Heart right ventricle (tissue), 16 donors: ENCODE results near the gene LGALS7. TPM values are rescaled to one million over a fixed set of nuclear protein-coding genes. Genes with fewer than 3 reads are reported as not detected.
"Not testable (repeated sequence)": the region's sequence is repeated elsewhere in the genome, so short reads cannot be mapped to it uniquely, and the experiment has no call there.

Source experiments
- ATAC-seq, 8 donors: fragments of 200-7000 bp; cut with Tn5 transposase; one replicate each; pipeline ENCODE4 v1.9.1; 2020; ENCODE audit warnings: mild to moderate bottlenecking in 8 of 8, moderate library complexity in 8 of 8, moderate number of reproducible peaks in 1 of 8
- DNase-seq, 2 donors: peaks; one replicate each; pipeline ENCODE4 v3.0.0-alpha.2; 2020
- H3K27ac ChIP-seq, 10 donors: fragments of 200-600 bp; sonication (generic) in 2 of 10; one replicate each; pipeline versions ENCODE4 v1.5.0 to v1.8.0; 2020 to 2022; ENCODE audit warnings: mild to moderate bottlenecking in 3 of 10
- H3K27me3 ChIP-seq, 7 donors: fragments of 200-600 bp; one replicate each; pipeline ENCODE4 v1.8.0; 2021 to 2022; ENCODE audit warnings: mild to moderate bottlenecking in 2 of 7
- H3K36me3 ChIP-seq, 9 donors: fragments of 200-600 bp; sonication (generic) in 1 of 9; one replicate each; pipeline versions ENCODE4 v1.5.0 to v1.8.0; 2020 to 2022; ENCODE audit warnings: mild to moderate bottlenecking in 2 of 9
- H3K4me1 ChIP-seq, 9 donors: fragments of 200-600 bp; sonication (generic) in 1 of 9; one replicate each; pipeline versions ENCODE4 v1.5.0 to v1.8.0; 2020 to 2022; ENCODE audit warnings: mild to moderate bottlenecking in 4 of 9
- H3K4me3 ChIP-seq, 10 donors: fragments of 200-600 bp; sonication (generic) in 2 of 10; one replicate each; pipeline versions ENCODE4 v1.5.0 to v1.8.0; 2020 to 2022; ENCODE audit warnings: mild to moderate bottlenecking in 7 of 10, moderate library complexity in 2 of 10
- H3K9me3 ChIP-seq, 11 donors: fragments of 200-600 bp in 10 of 11; sonication (generic) in 2 of 11; one replicate each; pipeline versions ENCODE4 v1.5.0 to v1.8.0; 2013 to 2022; ENCODE audit warnings: mild to moderate bottlenecking in 2 of 11, control low read depth in 1 of 11, moderate library complexity in 1 of 11
- CTCF ChIP-seq, 9 donors: fragments of 200-600 bp; sonication (generic) in 2 of 9; IDR thresholded peaks; one replicate each; pipeline versions ENCODE4 v1.5.0 to v1.8.0; 2021 to 2022; ENCODE audit warnings: antibody characterized with exemption in 9 of 9, mild to moderate bottlenecking in 5 of 9, moderate library complexity in 1 of 9
- WGBS, 2 donors: extraction: QIAGEN DNeasy Blood & Tissue Kit; methylation state at CpG; one replicate each; pipeline ENCODE4 v1.1.7; 2013; ENCODE audit warnings: inconsistent platforms in 1 of 2; 5-methylcytosine and 5-hydroxymethylcytosine counted together
- intact Hi-C, 10 donors: fragments of 100-400 bp; cut with DNase I; formaldehyde crosslinking; loops; one replicate each; pipeline versions ENCODE4 v1.11.1 to v1.14.2; 2022
- polyA plus RNA-seq, 2 donors: library from polyadenylated mRNA; stranded (reverse); fragments of 200-250 nt; gene quantifications; one replicate each; pipeline ENCODE4 v1.2.3, GENCODE V29; 2013
- total RNA-seq, 10 donors: library from RNA; stranded (reverse); fragmentation: NEBNext Ultra II Directional in 3 of 10; extraction: Animal tissue kit (Norgen Biotek cat#: 25700) in 3 of 10; gene quantifications; one replicate each; pipeline versions ENCODE4 v1.2.1 to v1.2.4, GENCODE V29; 2021 to 2023
- donor health status: Arrhythmogenic right ventricular cardiomyopathy.
- donor health status: ischemic (EF 13 %, LVEDD 7.1; RV severe dilation, severe dysfunction).
- donor health status: healthy with polysubstance abuse.
- donor health status: DM: no; HTN: yes; CAD: no.
- donor health status: DM: no; HTN: no; CAD: no.
- donor health status: ischemic (EF 25% LVEDD 6.9; RV normal size, moderate dysfunction).
- donor health status: ischemic (EF 25% LVEDD 5.7; RV mildly dilated, moderate dysfunction).
- donor health status: healthy.
- donor health status: DM: yes; HTN: yes; CAD: no.
- donor health status: Ischemic cardiomyopathy.
- donor health status: ischemic (EF 35%, LVEDD 5.7; RV mildly dilated, moderate dysfunction).
- donor health status: nonischemic (EF 11% LVEDD 7.7; RV severe dilation, severe dysfunction).
- donor health status: DM: yes; HTN: yes; CAD: no.
- donor health status: PGD.
- donor health status: ischemic (EF 29% LVEDD 5.4; RV normal size, mild dysfunction).
- donor health status: nonischemic (EF 23%, LVEDD 6.1; RV moderate dilation, normal function).

The LGALS7 gene
- total and polyA plus RNA-seq, 12 donors, result not detected

- H3K27ac ChIP-seq, result no peak overlapping the region
- intact Hi-C loops, result no loop called here
- H3K4me1 ChIP-seq, result no peaks in the 10 kb centered on the region
- no peak for ATAC-seq
- peaks cover 0 to 9% (median 0%) of the 10 kb centered on the region in 11 donors for H3K9me3 ChIP-seq
- no peak for DNase-seq
- H3K27me3 ChIP-seq, result no peaks in the 10 kb centered on the region
- H3K4me3 ChIP-seq, result no peak overlapping the region
- WGBS, 2 donors, result 68 to 80% methylated on average over 10 of the region's 10 CpGs
- H3K36me3 ChIP-seq, result no peaks in the 10 kb centered on the region
- TF ChIP-seq CTCF (IDR thresholded peaks at IDR 0.05), result no peak
Measured at GRCh38 chr19:38759590-38760003, 13.7 kb downstream of the LGALS7 start.

GRCh38 chr19:38754196-38754595 is 19.1 kb downstream of the LGALS7 start:
- intact Hi-C loops, H3K27me3 ChIP-seq, H3K4me3 ChIP-seq, DNase-seq, H3K27ac ChIP-seq, H3K36me3 ChIP-seq, ATAC-seq, H3K4me1 ChIP-seq, H3K9me3 ChIP-seq: not testable (repeated sequence)
- 80 to 100% methylated on average over 1 to 2 of the region's 2 CpGs for WGBS, 2 donors

GRCh38 chr19:38753783-38754182 is 19.5 kb downstream of the LGALS7 start:
- H3K36me3 ChIP-seq, H3K4me3 ChIP-seq, H3K9me3 ChIP-seq, H3K27me3 ChIP-seq, H3K4me1 ChIP-seq, DNase-seq, ATAC-seq, intact Hi-C loops: not testable (repeated sequence)
- 79 to 80% methylated on average over 3 of the region's 3 CpGs for WGBS, 2 donors
- peak overlapping the region in 2 of 10 donors; percentile 44 to 70 for H3K27ac ChIP-seq

GRCh38 chr19:38745316-38745715 is 28.0 kb downstream of the LGALS7 start:
- TF ChIP-seq CTCF (IDR thresholded peaks at IDR 0.05), result no peak
- no peak overlapping the region for H3K27ac ChIP-seq
- no peak overlapping the region for H3K4me3 ChIP-seq
- no peaks in the 10 kb centered on the region for H3K9me3 ChIP-seq
- ATAC-seq (no peak), DNase-seq (no peak)
- 82 to 83% methylated on average over 7 of the region's 7 CpGs for WGBS, 2 donors
- H3K36me3 ChIP-seq, result no peaks in the 10 kb centered on the region
- H3K4me1 ChIP-seq, result no peaks in the 10 kb centered on the region
- H3K27me3 ChIP-seq, result no peaks in the 10 kb centered on the region
- intact Hi-C loops, result no loop called here

GRCh38 chr19:38744874-38745273 is 28.4 kb downstream of the LGALS7 start:
- Histone ChIP-seq H3K9me3 (no peaks in the 10 kb centered on the region), H3K27me3 (no peaks in the 10 kb centered on the region), H3K36me3 (no peaks in the 10 kb centered on the region), H3K4me1 (no peaks in the 10 kb centered on the region), H3K27ac (no peak overlapping the region), H3K4me3 (no peak overlapping the region)
- DNase-seq (no peak), ATAC-seq (no peak)
- intact Hi-C loops, result no loop called here
- TF ChIP-seq CTCF (IDR thresholded peaks at IDR 0.05), result no peak
- WGBS, 2 donors, result 90 to 94% methylated on average over 6 of the region's 6 CpGs

- no peak for DNase-seq
Measured at GRCh38 chr19:38744298-38744681, 29.0 kb downstream of the LGALS7 start, which contains the start of gene CAPN12. TSS of gene CAPN12 (minus strand) at chr19:38744474. CDS start at chr19:38744165, 309 bp downstream.

More at GRCh38 chr19:38744298-38744681, 29.0 kb downstream of the LGALS7 start, which contains the start of gene CAPN12:
- no peaks in the 10 kb centered on the region for H3K36me3 ChIP-seq
- no peak for TF ChIP-seq CTCF (IDR thresholded peaks at IDR 0.05)
- H3K9me3 ChIP-seq, result no peaks in the 10 kb centered on the region
- no peak within 1 kb of the TSS for H3K4me3 ChIP-seq
- intact Hi-C loops, result no loop called here
- WGBS, 2 donors, result 89 to 93% methylated on average over 10 of the region's 10 CpGs
- H3K27ac ChIP-seq, result no peak within 1 kb of the TSS
- no peaks in the 10 kb centered on the region for H3K4me1 ChIP-seq
- ATAC-seq, result no peak
- H3K27me3 ChIP-seq, result no peaks in the 10 kb centered on the region
